COLO829 (cell line): ENCODE results near the gene ARHGEF40.

Experiments used
- DNase-seq: peaks from one replicate; pipeline ENCODE4 v3.0.0; 2012; ENCODE audit warnings: low spot score

ARHGEF40 gene

GRCh38 chr14:21059842-21060613 lies 10.1 kb upstream of the ARHGEF40 start:
- no peak for DNase-seq

- DNase-seq, result no peak
Measured at GRCh38 chr14:21060614-21061346, 9.3 kb upstream of the ARHGEF40 start.

- no peak for DNase-seq
Measured at GRCh38 chr14:21061347-21061668, 8.8 kb upstream of the ARHGEF40 start.

GRCh38 chr14:21063479-21063878 lies 6.6 kb upstream of the ARHGEF40 start:
- DNase-seq, result no peak

- DNase-seq, result no peak
Measured at GRCh38 chr14:21066882-21067502, 3.1 kb upstream of the ARHGEF40 start.

- no peak for DNase-seq
Measured at GRCh38 chr14:21068521-21069387, 1.4 kb upstream of the ARHGEF40 start.

- DNase-seq, result peak; percentile 86
Measured at GRCh38 chr14:21069388-21070082, 569 bp upstream of the ARHGEF40 start.

- no peak for DNase-seq
Measured at GRCh38 chr14:21070610-21071224, 613 bp downstream of the ARHGEF40 start.

- peak; percentile 86 for DNase-seq
Measured at GRCh38 chr14:21071225-21072030, 1.3 kb downstream of the ARHGEF40 start.

- DNase-seq, result peak; percentile 61
Measured at GRCh38 chr14:21072031-21072473, 1.9 kb downstream of the ARHGEF40 start.

GRCh38 chr14:21072781-21073339 lies 2.8 kb downstream of the ARHGEF40 start:
- DNase-seq, result no peak

- no peak for DNase-seq
Measured at GRCh38 chr14:21073921-21074320, 3.8 kb downstream of the ARHGEF40 start.

GRCh38 chr14:21074398-21075272 lies 4.5 kb downstream of the ARHGEF40 start:
- DNase-seq, result no peak

- DNase-seq, result no peak
Measured at GRCh38 chr14:21075719-21076437, 5.8 kb downstream of the ARHGEF40 start.

GRCh38 chr14:21077672-21078071 lies 7.6 kb downstream of the ARHGEF40 start:
- DNase-seq, result no peak

- DNase-seq, result no peak
Measured at GRCh38 chr14:21078287-21078686, 8.2 kb downstream of the ARHGEF40 start.

GRCh38 chr14:21078726-21079125 lies 8.6 kb downstream of the ARHGEF40 start:
- DNase-seq, result no peak

GRCh38 chr14:21081521-21082142 lies 11.5 kb downstream of the ARHGEF40 start:
- DNase-seq, result no peak
